Pons (tissue), 1 donor: ENCODE results near the gene SCN8A.
A peak's percentile ranks its signal among the peaks of the same experiment; 100 is the strongest.
"Not testable (repeated sequence)": the region's sequence is repeated elsewhere in the genome, so short reads cannot be mapped to it uniquely, and the experiment has no call there.

Experiments used
- DNase-seq: peaks from one replicate; pipeline ENCODE4 v3.0.0-alpha.2; 2016; ENCODE audit warnings: low spot score

SCN8A gene

GRCh38 chr12:51591016-51591901, at the start of gene SCN8A:
Gene SCN8A (plus strand): TSS chr12:51591233. CDS start chr12:51662818, 71,585 bp downstream.
- no peak for DNase-seq

DNA sequence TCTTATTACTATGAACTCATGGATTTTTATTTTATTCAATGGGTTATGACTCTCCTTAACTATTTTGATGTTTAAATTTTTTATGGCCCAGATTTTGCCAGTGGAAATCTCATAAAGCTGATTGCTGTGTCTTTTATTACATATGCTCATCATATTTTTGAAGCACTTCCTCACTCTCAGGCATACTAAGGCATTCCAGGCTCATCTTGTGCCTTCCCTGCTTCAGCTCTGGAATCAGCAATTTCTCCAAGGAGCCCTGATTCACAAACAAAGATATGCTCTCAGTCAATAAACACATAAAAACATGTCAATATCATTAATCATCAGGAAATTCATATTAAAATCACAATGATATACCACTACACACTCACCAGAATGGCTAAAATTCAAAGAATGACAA, 44.9 kb upstream of the SCN8A start:
- DNase-seq = no peak

- no peak for DNase-seq
These were observed 43.4 kb upstream of the SCN8A start for GRCh38 chr12:51547606-51548005.

GRCh38 chr12:51548241-51548640, 42.8 kb upstream of the SCN8A start:
- no peak for DNase-seq

- no peak for DNase-seq
These were observed 41.4 kb upstream of the SCN8A start for GRCh38 chr12:51549637-51550036.

GRCh38 chr12:51568271-51569032, 22.6 kb upstream of the SCN8A start:
- DNase-seq = not testable (repeated sequence)

GRCh38 chr12:51579321-51579850, 11.6 kb upstream of the SCN8A start:
- DNase-seq = no peak

DNA sequence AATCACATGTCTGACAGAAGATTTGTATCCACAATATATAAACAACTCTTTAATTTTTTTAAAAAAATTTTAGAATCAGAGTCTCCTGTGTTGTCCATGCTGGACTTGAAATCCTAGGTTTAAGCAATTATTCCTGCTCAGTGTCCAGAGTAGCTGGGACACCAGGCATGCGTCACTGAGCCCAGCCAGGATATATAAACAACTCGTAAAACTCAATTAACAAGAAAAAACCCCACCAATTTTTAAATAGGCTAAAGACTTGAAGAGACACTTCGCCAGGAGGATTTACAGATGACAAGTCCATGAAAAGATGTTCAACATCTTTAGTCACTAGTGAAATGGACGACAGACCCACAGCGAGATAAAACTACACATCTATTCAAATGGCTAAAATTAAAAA, 2.0 kb upstream of the SCN8A start:
- no peak for DNase-seq

- no peak for DNase-seq
These were observed 1.4 kb upstream of the SCN8A start for GRCh38 chr12:51589557-51590176.

GRCh38 chr12:51590347-51591015, 552 bp upstream of the SCN8A start:
- DNase-seq = peak; percentile 36

GRCh38 chr12:51592034-51592705, 1.1 kb downstream of the SCN8A start:
- no peak for DNase-seq

DNA sequence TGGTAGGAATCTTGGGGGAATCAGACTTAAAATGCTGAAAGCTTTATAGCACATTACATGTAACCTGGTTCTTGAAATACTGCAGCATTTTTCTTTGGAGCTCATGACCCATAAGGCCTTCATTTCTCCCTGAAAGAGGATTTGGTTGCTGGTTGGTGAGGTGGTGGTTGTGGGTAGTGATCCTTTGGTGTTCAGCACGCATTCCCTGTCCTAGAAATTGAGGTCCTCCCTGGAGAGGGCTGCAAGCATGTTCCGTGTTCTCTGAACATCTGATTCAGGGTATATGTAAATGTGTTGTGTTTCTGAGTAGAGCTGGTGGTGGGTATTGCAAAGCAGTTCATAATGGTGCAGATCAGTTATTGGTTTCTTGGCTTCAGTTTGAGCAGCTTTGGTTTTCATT, 2.0 kb downstream of the SCN8A start:
- no peak for DNase-seq

GRCh38 chr12:51593539-51593938, 2.5 kb downstream of the SCN8A start:
- no peak for DNase-seq

DNA sequence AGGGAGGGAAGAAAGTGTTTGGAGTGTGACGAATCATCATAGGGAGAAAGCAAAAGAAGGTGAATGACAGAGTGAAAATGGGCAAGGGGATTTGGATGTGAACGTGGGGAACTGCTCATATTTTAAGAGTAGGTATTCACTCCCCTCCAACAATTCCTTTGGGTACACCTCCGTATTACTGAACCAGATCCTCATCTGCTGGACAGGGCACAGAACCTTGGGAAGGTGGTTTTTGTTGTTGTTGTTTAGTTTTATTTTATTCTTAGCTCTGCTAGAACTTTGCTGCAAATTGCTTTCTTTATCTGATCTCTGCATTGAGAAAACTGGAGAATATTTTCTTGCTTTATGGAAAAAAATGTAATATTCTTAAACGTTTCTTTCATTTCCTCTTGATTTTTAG, 7.1 kb downstream of the SCN8A start:
- DNase-seq = no peak

- DNase-seq = no peak
These were observed 9.7 kb downstream of the SCN8A start for GRCh38 chr12:51600721-51601120.

DNA sequence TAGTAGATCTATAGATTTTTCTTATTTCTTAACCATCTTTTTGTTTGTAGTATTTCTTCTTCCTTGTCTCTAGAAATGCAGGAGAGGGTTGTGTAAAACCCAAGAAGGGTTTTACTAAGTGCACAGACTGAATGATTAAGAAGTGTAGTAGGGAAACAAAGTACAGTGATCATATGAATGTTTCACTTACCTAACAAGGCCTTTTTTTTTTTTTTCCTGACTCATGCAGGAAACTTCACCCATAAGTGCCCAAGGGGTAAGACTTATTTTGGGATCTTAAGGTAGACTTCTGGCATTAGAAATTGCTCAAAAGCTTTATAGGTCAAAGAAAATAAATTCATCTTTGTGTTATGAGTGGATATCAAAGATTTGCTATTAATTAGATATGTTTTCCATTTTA, 10.2 kb downstream of the SCN8A start:
- no peak for DNase-seq

DNA sequence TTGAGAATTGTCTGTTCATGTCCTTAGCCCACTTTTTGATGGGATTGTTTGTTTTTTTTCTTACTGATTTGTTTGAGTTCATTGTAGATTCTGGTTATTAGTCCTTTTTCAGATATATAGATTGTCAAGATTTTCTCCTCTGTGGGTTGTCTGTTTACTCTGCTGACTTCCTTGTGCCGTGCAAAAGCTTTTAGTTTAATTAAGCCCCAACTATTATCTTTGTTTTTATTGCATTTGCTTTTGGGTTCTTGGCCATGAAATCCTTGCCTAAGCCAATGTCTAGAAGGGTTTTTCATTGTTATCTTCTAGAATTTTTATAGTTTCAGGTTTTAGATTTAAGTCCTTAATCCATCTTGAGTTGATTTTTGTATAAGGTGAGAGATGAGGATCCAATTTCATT, 14.9 kb downstream of the SCN8A start:
- DNase-seq = not testable (repeated sequence)

GRCh38 chr12:51607197-51607596, 16.2 kb downstream of the SCN8A start:
- not testable (repeated sequence) for DNase-seq

DNA sequence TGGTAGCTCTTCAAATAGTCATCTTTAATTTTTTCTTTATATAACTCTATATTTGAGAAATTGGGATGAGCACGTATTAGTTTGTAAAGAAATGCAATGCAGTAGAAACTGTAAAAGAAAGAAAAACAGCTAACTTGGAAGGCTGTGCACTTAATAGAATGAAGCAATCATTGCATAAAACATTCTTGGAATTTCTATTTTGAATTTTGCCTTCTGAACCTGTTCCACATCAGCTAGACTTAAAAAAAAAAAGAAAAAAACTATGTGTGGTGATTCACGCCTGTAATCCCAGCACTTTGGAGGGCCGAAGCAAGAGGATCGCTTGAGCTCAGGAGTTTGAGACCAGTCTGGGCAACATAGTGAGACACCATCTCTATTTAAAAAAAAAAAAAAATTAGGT, 29.4 kb downstream of the SCN8A start:
- no peak for DNase-seq

DNA sequence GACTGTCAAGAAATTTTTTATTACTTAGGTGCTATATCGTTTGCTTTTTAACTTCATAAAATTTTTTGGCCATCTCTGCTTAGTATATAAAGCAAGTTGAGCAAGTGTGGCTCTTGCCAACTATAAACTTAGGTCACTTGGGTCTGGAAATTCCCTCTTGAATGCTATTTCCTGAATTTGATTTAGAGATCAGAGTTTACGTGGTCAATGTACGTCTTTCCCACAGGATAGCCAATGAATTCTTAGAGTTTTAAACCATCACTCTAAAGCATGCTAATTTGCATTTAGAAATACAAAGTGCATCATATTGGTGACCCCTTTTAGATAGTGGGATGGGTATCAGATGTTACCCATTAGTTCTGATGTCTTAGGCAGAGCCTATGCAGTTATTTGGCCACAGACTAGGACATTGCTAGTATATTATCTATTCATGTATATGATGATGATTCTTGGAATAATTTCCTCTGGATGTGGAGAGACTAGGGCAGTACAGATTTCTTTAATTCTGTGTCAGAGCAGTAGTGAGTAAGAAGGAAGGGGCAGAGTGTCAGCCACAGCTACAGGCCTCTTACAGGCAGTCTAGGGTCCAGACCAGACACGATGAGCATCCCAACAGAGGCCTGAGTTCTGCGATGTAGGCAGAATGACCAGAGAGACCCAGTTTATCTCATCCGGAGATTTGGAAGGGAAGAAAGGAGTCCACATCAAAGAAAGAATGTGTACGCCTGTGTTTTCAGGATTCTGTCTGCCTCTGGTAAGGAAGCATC, 30.3 kb downstream of the SCN8A start:
- no peak for DNase-seq

GRCh38 chr12:51622564-51622963, 31.5 kb downstream of the SCN8A start:
- no peak for DNase-seq
